H1 (cell line): Measurements from ENCODE around the gene DBF4. TPM values are rescaled to one million over a fixed set of nuclear protein-coding genes. Genes with fewer than 3 reads are reported as not detected.

Experiments used
- CBX8 ChIP-seq: fragments of 300-800, 300-1000 bp; sonication (generic); IDR thresholded peaks from 2 replicates; pipeline ENCODE4 v1.7.1; 2016; ENCODE audit warnings: low read depth, low read length, borderline replicate concordance
- CHD1 ChIP-seq: IDR thresholded peaks from 2 replicates; pipeline ENCODE4 v1.6.1; 2012; ENCODE audit warnings: low read depth, low read length, improper control_type of control experiment
- E2F6 ChIP-seq: IDR thresholded peaks from 2 replicates; pipeline ENCODE4 v1.6.1; 2012; ENCODE audit warnings: inconsistent platforms
- TAF1 ChIP-seq: IDR thresholded peaks from 2 replicates; pipeline ENCODE4 v1.6.1; 2011; ENCODE audit warnings: mild to moderate bottlenecking, low read depth, low read length
- polyA plus RNA-seq, 7 experiments: library from polyadenylated mRNA; depleted of rRNA in 3 of 7; stranded (reverse) in 5 of 7; unstranded in 2 of 7; fragments of >200 nt in 5 of 7; fragments of 200-250 nt in 2 of 7; gene quantifications; 1 replicate in 5 of 7; 2 replicates in 1 of 7; 4 replicates in 1 of 7; pipeline versions ENCODE4 v1.2.1 to v1.2.3, GENCODE V29; 2011 to 2013; ENCODE audit warnings: missing spikeins in 2 of 7, mixed read lengths in 2 of 7
- total RNA-seq: library from RNA; stranded (reverse); fragmentation: NEBNext Ultra II Directional; extraction: Animal tissue kit (Norgen Biotek cat#: 25700); gene quantifications from 2 replicates; pipeline ENCODE4 v1.2.1, GENCODE V29; 2021

The DBF4 gene
- total and polyA plus RNA-seq, 2 of the 8 experiments (the other 6 are each of a cell fraction or from before 2014, with no cell fraction given), result 8.7 to 82.4 TPM

GRCh38 chr7:87876040-87876868 lies at the start of gene DBF4, which contains the start of gene SLC25A40 (continued):
- peak; percentile 85 for TF ChIP-seq E2F6
- TF ChIP-seq TAF1, result peak; percentile 82
- TF ChIP-seq CBX8, result no peak
- TF ChIP-seq CHD1, result no peak
